Stimulated activated effector memory CD8-positive, alpha-beta T cell treated with anti-CD3 and anti-CD28 coated beads, Interleukin-12 subunit alpha, Interleukin-12 subunit beta, amount 100 ng/mL, for 72 hours (primary cell): ENCODE results near the gene TNFSF12.
A peak's percentile ranks its signal among the peaks of the same experiment; 100 is the strongest.

Experiments
- ATAC-seq: fragments of 150-1000 bp; cut with Tn5 transposase; 2 replicates; pipeline ENCODE4 v1.10.0; 2021
- DNase-seq, 2 donors: peaks; one replicate each; pipeline ENCODE4 v3.0.0; 2021 to 2022; ENCODE audit warnings: low spot score in 2 of 2
- H3K27ac Mint-ChIP-seq: one replicate; pipeline ENCODE4 v1.8.0; 2022; ENCODE audit warnings: mild to moderate bottlenecking, mixed read lengths
- H3K36me3 Mint-ChIP-seq: one replicate; pipeline ENCODE4 v1.8.0; 2022; ENCODE audit warnings: mild to moderate bottlenecking, mixed read lengths
- H3K4me1 Mint-ChIP-seq: one replicate; pipeline ENCODE4 v1.8.0; 2022; ENCODE audit warnings: mixed read lengths
- H3K4me3 Mint-ChIP-seq: one replicate; pipeline ENCODE4 v1.8.0; 2022; ENCODE audit warnings: mild to moderate bottlenecking, mixed read lengths
- H3K9me3 Mint-ChIP-seq: one replicate; pipeline ENCODE4 v1.8.0; 2022; ENCODE audit warnings: mixed read lengths

Gene TNFSF12

GRCh38 chr17:7548585-7549400, at the start of gene TNFSF12:
TNFSF12 (plus strand) TSS chr17:7549058; CDS start chr17:7549154, 96 bp downstream.
- ATAC-seq = peak; percentile 80
- H3K4me1 Mint-ChIP-seq = peaks cover 59% of the 10 kb centered on the region
- H3K36me3 Mint-ChIP-seq = peaks cover 15% of the 10 kb centered on the region
- no peaks in the 10 kb centered on the region for H3K9me3 Mint-ChIP-seq
- H3K27ac Mint-ChIP-seq = peak within 1 kb of the TSS; percentile 93
- peak; percentile 45 to 80 for DNase-seq
- H3K4me3 Mint-ChIP-seq = peak within 1 kb of the TSS; percentile 79

GRCh38 chr17:7499161-7499560, 49.7 kb upstream of the TNFSF12 start:
- peaks cover 6% of the 10 kb centered on the region for H3K4me1 Mint-ChIP-seq

GRCh38 chr17:7501729-7502128, 47.1 kb upstream of the TNFSF12 start:
- Mint-ChIP-seq H3K27ac (no peak overlapping the region), H3K36me3 (peaks cover 100% of the 10 kb centered on the region)
- DNase-seq = no peak

More at GRCh38 chr17:7499161-7499560, 49.7 kb upstream of the TNFSF12 start:
- Mint-ChIP-seq H3K4me3 (no peak overlapping the region), H3K36me3 (peaks cover 100% of the 10 kb centered on the region), H3K9me3 (no peaks in the 10 kb centered on the region), H3K27ac (peak overlapping the region; percentile 76)
- DNase-seq (no peak), ATAC-seq (no peak)

GRCh38 chr17:7502171-7502847, 46.5 kb upstream of the TNFSF12 start:
- Mint-ChIP-seq H3K4me1 (no peaks in the 10 kb centered on the region), H3K27ac (peak overlapping the region; percentile 10), H3K36me3 (peaks cover 100% of the 10 kb centered on the region), H3K9me3 (no peaks in the 10 kb centered on the region), H3K4me3 (no peak overlapping the region)
- no peak for DNase-seq
- no peak for ATAC-seq

More at GRCh38 chr17:7501729-7502128, 47.1 kb upstream of the TNFSF12 start:
- Mint-ChIP-seq H3K4me3 (no peak overlapping the region), H3K4me1 (no peaks in the 10 kb centered on the region), H3K9me3 (no peaks in the 10 kb centered on the region)
- ATAC-seq = no peak

- Mint-ChIP-seq H3K36me3 (peaks cover 100% of the 10 kb centered on the region), H3K4me1 (no peaks in the 10 kb centered on the region), H3K9me3 (no peaks in the 10 kb centered on the region), H3K4me3 (no peak overlapping the region), H3K27ac (peak overlapping the region; percentile 10)
- ATAC-seq (no peak), DNase-seq (no peak)
Measured at GRCh38 chr17:7502987-7503386, 45.9 kb upstream of the TNFSF12 start.

GRCh38 chr17:7503521-7503920, 45.3 kb upstream of the TNFSF12 start:
- H3K4me3 Mint-ChIP-seq = no peak overlapping the region
- no peaks in the 10 kb centered on the region for H3K9me3 Mint-ChIP-seq
- H3K4me1 Mint-ChIP-seq = no peaks in the 10 kb centered on the region
- H3K27ac Mint-ChIP-seq = peak overlapping the region; percentile 42
- DNase-seq (no peak), ATAC-seq (no peak)
- H3K36me3 Mint-ChIP-seq = peaks cover 100% of the 10 kb centered on the region

- no peak for ATAC-seq
- Mint-ChIP-seq H3K36me3 (peaks cover 100% of the 10 kb centered on the region), H3K4me1 (peaks cover 4% of the 10 kb centered on the region), H3K4me3 (no peak overlapping the region), H3K9me3 (no peaks in the 10 kb centered on the region), H3K27ac (peak overlapping the region; percentile 56)
- DNase-seq = no peak
Measured at GRCh38 chr17:7508145-7508544, 40.7 kb upstream of the TNFSF12 start.

- no peak for DNase-seq
- no peak for ATAC-seq
- no peak overlapping the region for H3K4me3 Mint-ChIP-seq
- H3K27ac Mint-ChIP-seq = peak overlapping the region; percentile 56
- H3K36me3 Mint-ChIP-seq = peaks cover 100% of the 10 kb centered on the region
- no peaks in the 10 kb centered on the region for H3K9me3 Mint-ChIP-seq
- H3K4me1 Mint-ChIP-seq = peaks cover 11% of the 10 kb centered on the region
Measured at GRCh38 chr17:7508846-7509245, 40.0 kb upstream of the TNFSF12 start.

GRCh38 chr17:7509937-7510336, 38.9 kb upstream of the TNFSF12 start:
- peaks cover 15% of the 10 kb centered on the region for H3K4me1 Mint-ChIP-seq
- ATAC-seq = no peak
- H3K36me3 Mint-ChIP-seq = peaks cover 100% of the 10 kb centered on the region
- H3K9me3 Mint-ChIP-seq = no peaks in the 10 kb centered on the region
- peak overlapping the region; percentile 69 for H3K27ac Mint-ChIP-seq
- no peak overlapping the region for H3K4me3 Mint-ChIP-seq
- no peak for DNase-seq

- Mint-ChIP-seq H3K9me3 (no peaks in the 10 kb centered on the region), H3K27ac (peak overlapping the region; percentile 69), H3K4me3 (no peak overlapping the region), H3K4me1 (peaks cover 15% of the 10 kb centered on the region), H3K36me3 (peaks cover 91% of the 10 kb centered on the region)
- ATAC-seq = no peak
- DNase-seq = no peak
Measured at GRCh38 chr17:7511108-7511507, 37.8 kb upstream of the TNFSF12 start.

- peaks cover 15% of the 10 kb centered on the region for H3K4me1 Mint-ChIP-seq
Measured at GRCh38 chr17:7512105-7512504, 36.8 kb upstream of the TNFSF12 start.

GRCh38 chr17:7512824-7513540, 35.9 kb upstream of the TNFSF12 start:
- ATAC-seq = no peak
- no peak overlapping the region for H3K4me3 Mint-ChIP-seq
- H3K36me3 Mint-ChIP-seq = peaks cover 82% of the 10 kb centered on the region
- no peak for DNase-seq
- peaks cover 15% of the 10 kb centered on the region for H3K4me1 Mint-ChIP-seq
- no peaks in the 10 kb centered on the region for H3K9me3 Mint-ChIP-seq
- peak overlapping the region; percentile 59 for H3K27ac Mint-ChIP-seq

More at GRCh38 chr17:7512105-7512504, 36.8 kb upstream of the TNFSF12 start:
- DNase-seq (no peak), ATAC-seq (no peak)
- Mint-ChIP-seq H3K27ac (no peak overlapping the region), H3K9me3 (no peaks in the 10 kb centered on the region), H3K36me3 (peaks cover 91% of the 10 kb centered on the region), H3K4me3 (no peak overlapping the region)

- peaks cover 15% of the 10 kb centered on the region for H3K4me1 Mint-ChIP-seq
- H3K4me3 Mint-ChIP-seq = no peak overlapping the region
- H3K27ac Mint-ChIP-seq = peak overlapping the region; percentile 59
- peaks cover 72% of the 10 kb centered on the region for H3K36me3 Mint-ChIP-seq
- ATAC-seq (no peak), DNase-seq (no peak)
- H3K9me3 Mint-ChIP-seq = no peaks in the 10 kb centered on the region
Measured at GRCh38 chr17:7513850-7514419, 34.9 kb upstream of the TNFSF12 start.

GRCh38 chr17:7515911-7516610, 32.8 kb upstream of the TNFSF12 start:
- Mint-ChIP-seq H3K4me3 (no peak overlapping the region), H3K27ac (no peak overlapping the region), H3K9me3 (no peaks in the 10 kb centered on the region), H3K36me3 (peaks cover 51% of the 10 kb centered on the region), H3K4me1 (peaks cover 15% of the 10 kb centered on the region)
- no peak for ATAC-seq
- DNase-seq = no peak
